ENCODE results near the gene KRTAP20-2.

DNA sequence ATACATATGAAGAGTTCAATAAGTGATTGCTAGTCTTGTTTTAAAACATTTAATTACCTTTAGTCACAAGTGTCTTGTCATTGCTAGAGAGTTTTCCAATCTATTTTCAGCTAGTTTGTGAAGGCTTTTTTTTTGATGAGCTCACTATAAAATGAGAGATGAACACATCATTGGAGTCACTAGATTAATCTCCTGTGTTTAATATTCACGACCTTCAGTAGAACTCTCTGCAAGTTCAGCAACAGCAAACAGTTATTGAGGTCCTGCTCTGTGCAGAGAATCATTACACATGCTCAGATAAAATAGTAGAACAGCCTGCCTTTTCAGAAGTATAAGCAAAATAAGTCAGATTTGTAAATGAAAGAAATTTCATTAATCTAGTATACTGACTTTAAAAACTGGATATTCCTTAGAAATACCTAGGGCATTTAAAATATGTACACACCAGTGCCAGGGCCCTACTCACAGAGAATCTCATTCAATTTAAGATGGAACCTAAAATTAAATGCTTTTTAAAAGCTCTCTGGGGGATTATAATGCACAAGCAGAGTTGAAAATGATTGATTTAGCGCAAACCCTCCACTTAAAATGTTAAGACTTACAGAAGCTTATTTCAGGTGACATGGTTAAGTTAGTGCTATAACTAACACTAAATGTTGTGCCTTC, 38.1 kb downstream of the KRTAP20-2 start:
- TF ChIP-seq, protein P1, sequence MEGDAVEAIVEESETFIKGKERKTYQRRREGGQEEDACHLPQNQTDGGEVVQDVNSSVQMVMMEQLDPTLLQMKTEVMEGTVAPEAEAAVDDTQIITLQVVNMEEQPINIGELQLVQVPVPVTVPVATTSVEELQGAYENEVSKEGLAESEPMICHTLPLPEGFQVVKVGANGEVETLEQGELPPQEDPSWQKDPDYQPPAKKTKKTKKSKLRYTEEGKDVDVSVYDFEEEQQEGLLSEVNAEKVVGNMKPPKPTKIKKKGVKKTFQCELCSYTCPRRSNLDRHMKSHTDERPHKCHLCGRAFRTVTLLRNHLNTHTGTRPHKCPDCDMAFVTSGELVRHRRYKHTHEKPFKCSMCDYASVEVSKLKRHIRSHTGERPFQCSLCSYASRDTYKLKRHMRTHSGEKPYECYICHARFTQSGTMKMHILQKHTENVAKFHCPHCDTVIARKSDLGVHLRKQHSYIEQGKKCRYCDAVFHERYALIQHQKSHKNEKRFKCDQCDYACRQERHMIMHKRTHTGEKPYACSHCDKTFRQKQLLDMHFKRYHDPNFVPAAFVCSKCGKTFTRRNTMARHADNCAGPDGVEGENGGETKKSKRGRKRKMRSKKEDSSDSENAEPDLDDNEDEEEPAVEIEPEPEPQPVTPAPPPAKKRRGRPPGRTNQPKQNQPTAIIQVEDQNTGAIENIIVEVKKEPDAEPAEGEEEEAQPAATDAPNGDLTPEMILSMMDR (IDR thresholded peaks at IDR 0.05): no peak
- TF ChIP-seq EP300 (IDR thresholded peaks at IDR 0.05) (no peak), POLR2A (IDR thresholded peaks at IDR 0.05) (no peak)
